Measurements from ENCODE around the gene PLEKHG5.

- TF ChIP-seq, protein P1, sequence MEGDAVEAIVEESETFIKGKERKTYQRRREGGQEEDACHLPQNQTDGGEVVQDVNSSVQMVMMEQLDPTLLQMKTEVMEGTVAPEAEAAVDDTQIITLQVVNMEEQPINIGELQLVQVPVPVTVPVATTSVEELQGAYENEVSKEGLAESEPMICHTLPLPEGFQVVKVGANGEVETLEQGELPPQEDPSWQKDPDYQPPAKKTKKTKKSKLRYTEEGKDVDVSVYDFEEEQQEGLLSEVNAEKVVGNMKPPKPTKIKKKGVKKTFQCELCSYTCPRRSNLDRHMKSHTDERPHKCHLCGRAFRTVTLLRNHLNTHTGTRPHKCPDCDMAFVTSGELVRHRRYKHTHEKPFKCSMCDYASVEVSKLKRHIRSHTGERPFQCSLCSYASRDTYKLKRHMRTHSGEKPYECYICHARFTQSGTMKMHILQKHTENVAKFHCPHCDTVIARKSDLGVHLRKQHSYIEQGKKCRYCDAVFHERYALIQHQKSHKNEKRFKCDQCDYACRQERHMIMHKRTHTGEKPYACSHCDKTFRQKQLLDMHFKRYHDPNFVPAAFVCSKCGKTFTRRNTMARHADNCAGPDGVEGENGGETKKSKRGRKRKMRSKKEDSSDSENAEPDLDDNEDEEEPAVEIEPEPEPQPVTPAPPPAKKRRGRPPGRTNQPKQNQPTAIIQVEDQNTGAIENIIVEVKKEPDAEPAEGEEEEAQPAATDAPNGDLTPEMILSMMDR (conservative IDR thresholded peaks at IDR 0.05): no peak
- no peak for TF ChIP-seq ZFX (IDR thresholded peaks at IDR 0.05)
These were observed 6.7 kb downstream of the PLEKHG5 start for GRCh38 chr1:6484826-6485167.
